K562 (cell line): ENCODE measurements around the gene PDLIM4. TPM values are rescaled to one million over a fixed set of nuclear protein-coding genes. Genes with fewer than 3 reads are reported as not detected.

Experiments used
- DPF2 ChIP-seq: fragments of 450-650 bp; IDR thresholded peaks from 2 replicates; pipeline ENCODE4 v1.6.1; 2016
- E2F6 ChIP-seq, 2 experiments: IDR thresholded peaks; 2 replicates each; pipeline ENCODE4 v1.6.1; 2011; ENCODE audit warnings: borderline replicate concordance in 1 of 2, control low read depth in 1 of 2, low read depth in 1 of 2, low read length in 1 of 2, mild to moderate bottlenecking in 1 of 2, mixed read lengths in 1 of 2, moderate library complexity in 1 of 2; ENCODE audit not compliant: insufficient read depth in 1 of 2, insufficient read length in 1 of 2, poor library complexity in 1 of 2, severe bottlenecking in 1 of 2; ENCODE audit errors: extremely low read depth in 1 of 2
- FOS ChIP-seq: IDR thresholded peaks from 3 replicates; pipeline ENCODE4 v1.6.1; 2011; ENCODE audit not compliant: insufficient read length; ENCODE audit errors: extremely low read depth
- FOXA1 ChIP-seq: fragments of 450-650 bp; IDR thresholded peaks from 2 replicates; pipeline ENCODE4 v1.6.1; 2016; ENCODE audit warnings: mild to moderate bottlenecking, borderline replicate concordance
- HMBOX1 ChIP-seq: sonication (generic); IDR thresholded peaks from 2 replicates; pipeline ENCODE4 v1.6.1; 2016
- HOMEZ ChIP-seq: fragments of 250-450 bp; sonication (Bioruptor Pico); IDR thresholded peaks from 2 replicates; pipeline ENCODE4 v1.4.0; 2020; ENCODE audit warnings: mild to moderate bottlenecking, moderate library complexity
- HOXB6 ChIP-seq: fragments of 250-450 bp; sonication (Bioruptor Pico); IDR thresholded peaks from 2 replicates; pipeline ENCODE4 v1.5.1; 2022; ENCODE audit warnings: mild to moderate bottlenecking, borderline replicate concordance
- JUND ChIP-seq, 2 experiments: IDR thresholded peaks; 2 replicates in 1 of 2; 3 replicates in 1 of 2; pipeline ENCODE4 v1.6.1; 2011; ENCODE audit warnings: borderline replicate concordance in 2 of 2, low read depth in 2 of 2, low read length in 2 of 2, improper control_type of control experiment in 1 of 2, missing biosample characterization in 1 of 2, missing genetic modification characterization in 1 of 2, missing genetic modification reagents in 1 of 2
- KDM1A ChIP-seq, 2 experiments: fragments of 450-650 bp; IDR thresholded peaks; 2 replicates each; pipeline ENCODE4 v1.6.1; 2016; ENCODE audit warnings: mild to moderate bottlenecking in 2 of 2
- KLF6 ChIP-seq: fragments of 250-450 bp; sonication (Bioruptor Pico); IDR thresholded peaks from 2 replicates; pipeline ENCODE4 v1.4.0; 2020; ENCODE audit warnings: mild to moderate bottlenecking, moderate library complexity, borderline replicate concordance
- MAZ ChIP-seq, 2 experiments: fragments of 450-650 bp in 1 of 2; sonication (generic) in 1 of 2; formaldehyde crosslinking; IDR thresholded peaks in 1 of 2; conservative IDR thresholded peaks in 1 of 2; 2 replicates each; pipeline versions ENCODE4 v1.4.0 to v1.5.0; 2020; ENCODE audit warnings: mild to moderate bottlenecking in 1 of 2, missing genetic modification reagents in 1 of 2
- MBD2 ChIP-seq: sonication (generic); IDR thresholded peaks from 2 replicates; pipeline ENCODE4 v1.6.1; 2016; ENCODE audit warnings: low read depth, borderline replicate concordance
- MTA1 ChIP-seq: fragments of 450-650 bp; IDR thresholded peaks from 2 replicates; pipeline ENCODE4 v1.6.1; 2017; ENCODE audit warnings: borderline replicate concordance
- MXI1 ChIP-seq: IDR thresholded peaks from 2 replicates; pipeline ENCODE4 v1.6.1; 2011; ENCODE audit warnings: low read depth, mild to moderate bottlenecking, improper control_type of control experiment, low read length
- MYC ChIP-seq, 2 experiments: fragments of 250-450 bp in 1 of 2; sonication (Bioruptor Pico) in 1 of 2; IDR thresholded peaks; 2 replicates each; pipeline versions ENCODE4 v1.5.1 to v1.6.1; 2012 to 2021; ENCODE audit warnings: low read depth in 2 of 2, borderline replicate concordance in 1 of 2, improper control_type of control experiment in 1 of 2, low read length in 1 of 2, mild to moderate bottlenecking in 1 of 2, moderate library complexity in 1 of 2
- NCOA4 ChIP-seq: fragments of 450-650 bp; IDR thresholded peaks from 2 replicates; pipeline ENCODE4 v1.6.1; 2018; ENCODE audit warnings: mild to moderate bottlenecking; ENCODE audit not compliant: partially characterized antibody
- NFIC ChIP-seq: fragments of 450-650 bp; IDR thresholded peaks from 2 replicates; pipeline ENCODE4 v1.6.1; 2017; ENCODE audit warnings: mild to moderate bottlenecking, inconsistent platforms
- NFRKB ChIP-seq: fragments of 450-650 bp; IDR thresholded peaks from 2 replicates; pipeline ENCODE4 v1.6.1; 2016; ENCODE audit warnings: low read depth
- NR1H2 ChIP-seq: sonication (generic); formaldehyde crosslinking; IDR thresholded peaks from 2 replicates; pipeline ENCODE4 v1.4.0; 2020; ENCODE audit warnings: mild to moderate bottlenecking, missing genetic modification reagents
- SMAD4 ChIP-seq: fragments of 250-450 bp; sonication (Bioruptor Pico); conservative IDR thresholded peaks from 2 replicates; pipeline ENCODE4 v1.8.0; 2021; ENCODE audit warnings: inconsistent platforms, mild to moderate bottlenecking, moderate library complexity
- SMARCA4 ChIP-seq: fragments of 450-650 bp; IDR thresholded peaks from 2 replicates; pipeline ENCODE4 v1.6.1; 2016
- TBP ChIP-seq: optimal IDR thresholded peaks from 2 replicates; pipeline ENCODE3; 2011; ENCODE audit warnings: low read depth, low read length, improper control_type of control experiment
- ZC3H8 ChIP-seq: fragments of 450-650 bp; IDR thresholded peaks from 2 replicates; pipeline ENCODE4 v1.6.1; 2017
- ZNF217 ChIP-seq: sonication (generic); formaldehyde crosslinking; IDR thresholded peaks from 2 replicates; pipeline ENCODE4 v1.8.0; 2022; ENCODE audit warnings: mild to moderate bottlenecking, missing genetic modification reagents
- ZNF282 ChIP-seq: sonication (generic); formaldehyde crosslinking; IDR thresholded peaks from 2 replicates; pipeline ENCODE4 v1.8.1; 2023; ENCODE audit warnings: missing genetic modification reagents
- polyA plus RNA-seq, 8 experiments: library from polyadenylated mRNA; depleted of rRNA in 4 of 8; stranded (reverse) in 5 of 8; unstranded in 3 of 8; fragments of >200 nt; fragmentation: Nextera tagmentation in 2 of 8; fragmentation: Illumina TruSeq in 1 of 8; extraction: Ambion mirVana in 2 of 8; extraction: Trizol in 1 of 8; gene quantifications; 2 replicates each; pipeline versions ENCODE4 v1.2.1 to v1.2.3, GENCODE V29; 2011 to 2014; ENCODE audit warnings: inconsistent platforms in 1 of 8, missing spikeins in 1 of 8
- total RNA-seq, 7 experiments: library from RNA; depleted of rRNA in 6 of 7; stranded (reverse); fragments of >200 nt in 6 of 7; fragmentation: Illumina TruSeq in 2 of 7; extraction: Trizol in 2 of 7; gene quantifications; 2 replicates each; pipeline versions ENCODE4 v1.2.1 to v1.2.3, GENCODE V29; 2011 to 2021; ENCODE audit warnings: low replicate concordance in 1 of 7

PDLIM4 gene
- total and polyA plus RNA-seq, 9 of the 15 experiments (the other 6 are each of a cell fraction or from before 2014, with no cell fraction given): 0.28 to 32.8 (median 13.1) TPM

- no peak for TF ChIP-seq FOXA1
- TF ChIP-seq MTA1: peak; percentile 8; the same call in 1 of the 2 replicates
- no peak for TF ChIP-seq NR1H2 (CRISPR knock-in tag)
- peak; percentile 32 for TF ChIP-seq TBP
- TF ChIP-seq HMBOX1: peak; percentile 33; the same call in 1 of the 2 replicates
- no peak for TF ChIP-seq ZC3H8
- TF ChIP-seq NFIC: peak; percentile 88
- peak; percentile 68 for TF ChIP-seq MYC (IDR thresholded peaks at IDR 0.05; ENCODE audit: low read depth, low read length)
- TF ChIP-seq MYC (CRISPR knock-in tag; IDR thresholded peaks at IDR 0.05; ENCODE audit: borderline replicate concordance, low read depth): no peak
- no peak for TF ChIP-seq FOS
- peak; percentile 71; the same call in 1 of the 2 replicates for TF ChIP-seq MXI1
- TF ChIP-seq HOXB6 (CRISPR knock-in tag): no peak
- TF ChIP-seq MAZ (CRISPR knock-in tag; conservative IDR thresholded peaks at IDR 0.05 in 1 of 2, IDR thresholded peaks at IDR 0.05 in 1 of 2): peak in 1 of 2 experiments; percentile 49; a peak in 1 of 4 replicates
- TF ChIP-seq HOMEZ: no peak
- TF ChIP-seq NCOA4: no peak
- no peak for TF ChIP-seq ZNF282 (CRISPR knock-in tag)
- peak; percentile 94 for TF ChIP-seq DPF2
- peak; percentile 59; a peak in 2 of 4 replicates for TF ChIP-seq KDM1A (IDR thresholded peaks at IDR 0.05)
- peak; percentile 82 for TF ChIP-seq SMAD4 (CRISPR knock-in tag)
- no peak for TF ChIP-seq ZNF217
- TF ChIP-seq E2F6 (IDR thresholded peaks at IDR 0.05; ENCODE audit: borderline replicate concordance in 1 of 2, extremely low read depth in 1 of 2, insufficient read depth in 1 of 2, insufficient read length in 1 of 2, low read depth in 1 of 2, low read length in 1 of 2, poor library complexity in 1 of 2, severe bottlenecking in 1 of 2): peak; percentile 48 to 61
- 0 out of 2 replicates have a peak, but pooled peaks have one; percentile 28 for TF ChIP-seq MBD2
- TF ChIP-seq JUND (IDR thresholded peaks at IDR 0.05; ENCODE audit: borderline replicate concordance, low read depth, low read length): peak; percentile 2; the same call in 1 of the 2 replicates
- peak; percentile 21; the same call in 2 of the 3 replicates for TF ChIP-seq JUND (tag; IDR thresholded peaks at IDR 0.05; ENCODE audit: borderline replicate concordance, low read depth, low read length)
- peak; percentile 91 for TF ChIP-seq SMARCA4
- no peak for TF ChIP-seq KLF6
- TF ChIP-seq NFRKB: peak; percentile 56; the same call in 1 of the 2 replicates
Measured at GRCh38 chr5:132315529-132316067, 58.1 kb downstream of the PDLIM4 start (continued).
